ENCODE data around the gene ATP5MK.

DNA sequence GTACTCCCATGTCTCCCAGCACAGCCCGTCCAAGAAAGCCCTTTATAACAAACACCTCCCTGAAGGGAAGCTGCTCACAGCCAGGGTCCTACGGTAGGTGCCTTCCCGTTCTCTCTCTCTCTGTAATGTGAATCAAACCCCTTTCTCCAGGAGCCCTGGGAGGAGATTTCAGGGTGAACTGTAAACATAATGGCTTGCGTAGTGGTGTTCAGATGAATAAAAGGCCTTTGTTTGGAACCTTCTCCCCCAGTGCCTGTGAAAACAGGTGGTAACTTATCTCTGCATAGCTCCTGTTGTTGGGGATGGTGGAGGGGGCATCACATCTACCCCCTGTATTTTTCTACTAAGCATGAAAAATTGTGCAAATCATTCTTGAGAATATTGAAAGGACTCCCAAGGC lies 43.5 kb upstream of the ATP5MK start:
- TF ChIP-seq EP300 (IDR thresholded peaks at IDR 0.05; ENCODE audit: borderline replicate concordance in 1 of 2, low read depth in 1 of 2, low read length in 1 of 2) = no peak
- TF ChIP-seq TCF12 (IDR thresholded peaks at IDR 0.05) = no peak
- TF ChIP-seq, protein P1, sequence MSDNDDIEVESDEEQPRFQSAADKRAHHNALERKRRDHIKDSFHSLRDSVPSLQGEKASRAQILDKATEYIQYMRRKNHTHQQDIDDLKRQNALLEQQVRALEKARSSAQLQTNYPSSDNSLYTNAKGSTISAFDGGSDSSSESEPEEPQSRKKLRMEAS (IDR thresholded peaks at IDR 0.05; ENCODE audit: low read depth) = no peak
- TF ChIP-seq, protein P2, sequence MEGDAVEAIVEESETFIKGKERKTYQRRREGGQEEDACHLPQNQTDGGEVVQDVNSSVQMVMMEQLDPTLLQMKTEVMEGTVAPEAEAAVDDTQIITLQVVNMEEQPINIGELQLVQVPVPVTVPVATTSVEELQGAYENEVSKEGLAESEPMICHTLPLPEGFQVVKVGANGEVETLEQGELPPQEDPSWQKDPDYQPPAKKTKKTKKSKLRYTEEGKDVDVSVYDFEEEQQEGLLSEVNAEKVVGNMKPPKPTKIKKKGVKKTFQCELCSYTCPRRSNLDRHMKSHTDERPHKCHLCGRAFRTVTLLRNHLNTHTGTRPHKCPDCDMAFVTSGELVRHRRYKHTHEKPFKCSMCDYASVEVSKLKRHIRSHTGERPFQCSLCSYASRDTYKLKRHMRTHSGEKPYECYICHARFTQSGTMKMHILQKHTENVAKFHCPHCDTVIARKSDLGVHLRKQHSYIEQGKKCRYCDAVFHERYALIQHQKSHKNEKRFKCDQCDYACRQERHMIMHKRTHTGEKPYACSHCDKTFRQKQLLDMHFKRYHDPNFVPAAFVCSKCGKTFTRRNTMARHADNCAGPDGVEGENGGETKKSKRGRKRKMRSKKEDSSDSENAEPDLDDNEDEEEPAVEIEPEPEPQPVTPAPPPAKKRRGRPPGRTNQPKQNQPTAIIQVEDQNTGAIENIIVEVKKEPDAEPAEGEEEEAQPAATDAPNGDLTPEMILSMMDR (IDR thresholded peaks at IDR 0.05) = no peak
- no peak for TF ChIP-seq CHD2 (IDR thresholded peaks at IDR 0.05; ENCODE audit: low read length, partially characterized antibody)
- no peak for TF ChIP-seq RAD21 (IDR thresholded peaks at IDR 0.05; ENCODE audit: low read length)
- TF ChIP-seq POLR2AphosphoS5 (IDR thresholded peaks at IDR 0.05; ENCODE audit: low read depth, low read length) = no peak
- no peak for TF ChIP-seq ELF1 (IDR thresholded peaks at IDR 0.05)
